NCI-H2029 (cell line): ENCODE results near the gene CHL1.

Experiments used
- DNase-seq: peaks from one replicate; lab custom pipeline; 2025; lab: John Stamatoyannopoulos, UW

CHL1 gene

GRCh38 chr3:196311-197148 lies at the start of gene CHL1:
Gene CHL1 (plus strand): TSS chr3:196763. CDS start chr3:319777, 123,014 bp downstream.
- DNase-seq = no peak

DNA sequence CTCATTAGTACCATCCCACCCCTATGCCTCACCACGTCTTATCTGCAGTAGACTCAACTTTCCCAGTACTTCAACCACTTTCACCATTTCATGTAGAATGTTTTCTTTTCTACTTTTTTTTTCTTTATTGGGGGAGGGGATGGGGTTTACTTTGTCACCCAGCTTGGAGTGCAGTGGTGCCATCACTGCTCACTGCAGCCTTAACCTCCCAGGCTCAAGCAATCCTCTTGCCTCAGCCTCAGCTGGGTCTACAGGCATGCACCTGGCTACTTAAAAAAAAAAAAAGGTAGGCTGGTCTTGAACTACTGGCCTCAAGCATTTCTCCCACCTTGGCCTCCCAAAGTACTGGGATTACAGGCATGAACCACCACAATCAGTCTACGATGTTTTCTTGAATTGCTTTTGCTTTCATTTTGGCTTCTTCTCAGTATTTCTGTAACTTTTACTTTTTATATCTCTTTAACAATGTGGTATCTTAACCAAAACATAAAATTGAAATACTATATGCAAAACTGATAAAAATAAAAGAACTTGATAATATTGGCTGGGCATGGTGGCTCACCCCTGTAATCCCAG lies 44.9 kb upstream of the CHL1 start:
- DNase-seq = no peak

DNA sequence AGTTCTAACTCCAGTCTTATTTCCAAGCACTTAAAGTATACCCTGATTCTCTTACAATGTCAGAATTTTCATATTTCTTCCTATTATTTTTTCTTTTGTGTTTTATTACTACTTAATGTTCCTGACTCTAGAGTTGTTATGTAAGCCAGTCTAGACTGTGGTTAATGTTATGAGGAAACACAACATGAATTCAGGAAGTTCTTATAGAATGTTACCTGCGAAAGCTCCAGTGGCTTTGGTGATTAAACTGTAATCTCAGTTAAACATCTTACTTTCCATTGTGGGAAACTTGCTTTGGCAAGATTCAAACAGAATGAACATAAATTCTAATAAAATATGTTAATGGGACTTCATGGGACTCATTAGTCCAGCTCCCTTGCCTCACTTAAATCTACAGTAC lies 36.6 kb upstream of the CHL1 start:
- no peak for DNase-seq

GRCh38 chr3:166071-166470 lies 30.5 kb upstream of the CHL1 start:
- DNase-seq = no peak

DNA sequence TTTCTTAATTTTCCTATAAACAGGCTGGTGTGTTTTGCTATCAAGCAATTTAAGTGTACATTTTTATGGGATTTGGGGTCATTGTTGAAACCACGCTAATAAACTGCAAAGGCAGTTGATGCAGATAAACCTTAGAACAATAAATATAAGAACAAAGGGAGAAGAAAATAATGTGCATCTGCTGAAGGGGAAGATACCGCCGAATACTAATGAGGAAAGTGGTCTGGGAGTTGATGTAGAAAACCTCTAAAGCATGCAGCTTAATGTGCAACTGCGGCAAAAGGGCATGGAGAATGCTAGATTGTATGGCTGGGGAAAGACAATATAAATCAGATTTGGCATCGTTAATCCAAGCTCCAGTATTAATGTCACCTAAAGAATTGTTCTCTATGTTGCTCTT lies 29.8 kb upstream of the CHL1 start:
- DNase-seq = no peak

GRCh38 chr3:173886-174285 lies 22.7 kb upstream of the CHL1 start:
- DNase-seq = no peak

DNA sequence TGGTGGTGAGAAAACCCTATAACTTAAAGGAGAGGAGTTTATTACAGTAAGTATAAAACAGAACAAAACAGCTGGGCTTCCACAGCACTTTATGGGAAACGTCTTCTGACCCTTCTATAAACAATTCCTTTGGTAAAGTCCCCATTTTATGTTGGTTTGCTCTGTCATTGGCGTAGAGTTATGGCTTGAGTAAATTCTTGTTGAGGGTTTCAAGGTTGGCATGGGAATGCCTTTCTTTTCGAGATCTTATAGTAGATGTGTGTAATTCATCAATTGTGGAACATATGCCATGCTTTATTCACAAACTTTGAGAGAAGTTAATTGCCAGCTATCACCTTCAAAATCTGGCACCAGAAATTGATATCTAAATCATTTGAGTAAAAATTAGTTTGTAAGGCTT lies 11.6 kb upstream of the CHL1 start:
- DNase-seq = no peak

- DNase-seq = no peak
Observed at GRCh38 chr3:192215-192929, 4.2 kb upstream of the CHL1 start.

DNA sequence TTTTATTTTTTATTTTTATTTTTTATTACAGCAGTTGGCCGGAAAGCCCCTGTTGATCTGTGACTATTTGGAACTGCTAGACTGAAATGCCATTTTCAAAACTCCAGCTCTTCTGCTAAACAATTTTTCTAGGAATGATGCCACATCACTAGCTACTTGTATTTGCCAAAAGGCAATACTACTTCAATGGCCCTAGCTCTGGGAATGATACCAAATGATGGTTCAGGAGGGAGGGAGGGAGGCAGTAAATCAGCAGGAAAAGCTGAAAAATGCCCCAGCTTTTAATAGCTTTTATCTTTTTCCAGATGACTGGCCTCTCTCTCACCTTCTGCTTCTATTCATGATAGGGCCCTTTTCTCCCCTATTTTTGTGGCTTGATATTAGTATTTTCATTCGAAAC lies 2.6 kb upstream of the CHL1 start:
- DNase-seq = no peak

- no peak for DNase-seq
Observed at GRCh38 chr3:194421-194820, 2.1 kb upstream of the CHL1 start.

DNA sequence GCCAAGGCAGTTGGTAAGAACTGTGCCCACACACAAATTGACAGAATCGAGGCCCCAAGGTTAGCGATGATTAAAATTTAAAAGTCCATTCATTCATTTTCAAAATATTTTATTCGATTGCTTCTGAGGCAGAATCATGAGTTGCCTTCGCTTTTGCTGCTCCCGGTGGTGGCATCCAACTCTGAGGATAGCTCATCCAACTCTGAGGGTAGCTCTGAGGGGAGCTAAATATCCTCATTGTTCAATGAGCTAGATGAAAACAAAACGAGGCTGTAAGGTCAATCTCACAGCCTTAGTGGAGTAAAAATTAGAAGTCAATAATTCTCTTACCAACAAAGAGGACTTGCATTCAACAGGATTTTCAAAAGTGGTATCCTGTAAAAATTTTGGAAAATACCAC lies 897 bp upstream of the CHL1 start:
- no peak for DNase-seq

DNA sequence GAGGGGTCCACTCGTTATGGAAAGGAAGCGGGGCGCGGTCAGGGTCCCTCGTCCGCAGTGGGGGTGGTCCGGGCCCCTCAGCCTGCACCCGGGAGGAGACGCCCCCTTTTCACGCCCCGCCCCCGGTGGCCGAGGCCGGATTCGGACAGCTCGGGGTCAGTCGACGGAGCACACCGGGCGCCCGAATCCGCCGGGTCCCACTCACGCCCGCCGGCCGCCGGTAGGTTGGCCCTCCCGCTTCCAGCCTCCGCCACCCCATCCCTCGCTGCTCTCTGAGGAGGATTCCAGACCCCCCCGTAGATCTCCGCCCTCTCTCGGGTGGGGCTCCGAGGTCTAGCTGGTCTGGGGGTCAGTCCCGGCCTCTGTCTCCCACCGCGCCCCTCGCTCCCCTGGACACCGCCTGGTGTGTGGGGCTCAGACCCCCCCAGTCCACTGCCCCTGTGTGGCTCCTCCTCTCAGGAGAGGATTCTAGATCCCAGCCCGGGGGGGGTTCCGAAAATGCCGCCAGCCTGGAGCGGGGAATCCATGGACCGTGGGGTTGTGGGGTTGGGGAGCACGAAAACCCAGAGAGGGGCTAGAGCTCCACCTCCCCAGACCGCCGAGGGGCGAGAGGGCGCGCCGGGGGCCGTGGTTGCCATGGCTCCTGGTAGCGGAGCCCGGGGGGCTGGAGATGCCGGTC lies 725 bp downstream of the CHL1 start:
- no peak for DNase-seq

GRCh38 chr3:197828-198491 lies 1.4 kb downstream of the CHL1 start:
- no peak for DNase-seq

- no peak for DNase-seq
Observed at GRCh38 chr3:199835-200234, 3.3 kb downstream of the CHL1 start.

DNA sequence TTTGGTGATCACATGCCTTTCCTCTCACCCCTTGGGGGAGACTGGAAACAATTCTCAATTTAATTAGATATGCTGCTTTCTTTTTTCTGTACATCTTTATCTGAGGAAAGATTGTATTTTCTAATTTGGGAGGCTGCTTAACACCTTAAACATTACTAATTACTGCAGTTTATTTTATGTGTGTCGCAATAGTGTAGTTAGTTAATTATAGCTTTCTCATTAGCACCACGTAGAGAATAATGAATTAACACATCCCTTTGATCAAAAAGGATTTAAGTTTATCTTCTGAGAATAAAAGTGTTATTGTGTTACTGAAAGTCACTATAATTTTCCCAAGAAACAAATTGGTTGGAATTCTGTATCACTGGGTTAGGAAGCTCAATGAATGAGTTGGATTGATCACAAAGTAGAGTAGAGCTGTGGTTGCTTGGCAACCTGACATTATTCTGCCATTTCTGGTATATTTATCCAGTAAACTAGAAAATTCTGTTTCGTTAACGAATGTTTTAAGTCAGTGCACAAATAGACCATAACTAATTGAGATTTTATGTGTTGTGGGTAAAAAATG lies 4.3 kb downstream of the CHL1 start:
- no peak for DNase-seq

DNA sequence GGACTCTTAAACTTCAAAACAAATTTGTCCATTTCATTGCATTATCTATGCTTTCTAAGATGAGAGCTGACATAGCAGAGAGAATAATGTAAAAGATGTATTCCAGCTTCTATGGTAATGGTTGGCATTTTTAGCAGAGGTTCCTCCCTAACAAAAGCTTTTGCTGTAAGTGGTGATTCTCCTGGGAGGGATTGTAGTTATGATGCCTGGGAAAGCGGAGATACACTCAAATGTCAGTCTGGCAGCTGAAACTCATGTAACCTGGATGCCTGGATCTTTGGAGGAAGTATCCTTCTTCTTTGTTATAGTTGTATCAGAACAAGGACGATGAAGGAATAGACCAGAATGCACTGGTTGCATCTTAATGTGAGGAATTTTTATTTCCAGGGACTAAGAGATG lies 7.5 kb downstream of the CHL1 start:
- DNase-seq = no peak

DNA sequence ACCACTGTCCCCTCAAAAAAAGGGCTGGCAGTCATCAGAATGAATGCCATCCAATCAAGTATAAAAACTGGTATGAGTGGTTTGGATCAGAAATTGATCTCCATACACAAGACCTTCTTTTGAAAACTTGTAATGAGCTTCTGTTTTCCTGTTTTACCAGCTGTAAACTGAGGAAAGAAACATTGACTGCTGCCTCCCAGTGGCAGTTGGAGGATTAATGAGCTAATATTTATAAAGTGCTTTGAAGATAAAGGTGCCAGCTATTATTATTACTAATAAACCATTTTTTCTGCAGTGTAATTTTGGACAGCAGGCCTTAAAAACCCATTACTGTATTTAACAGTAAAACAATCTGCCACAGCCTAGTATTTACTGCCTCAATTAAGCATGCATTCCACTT lies 11.4 kb downstream of the CHL1 start:
- no peak for DNase-seq

DNA sequence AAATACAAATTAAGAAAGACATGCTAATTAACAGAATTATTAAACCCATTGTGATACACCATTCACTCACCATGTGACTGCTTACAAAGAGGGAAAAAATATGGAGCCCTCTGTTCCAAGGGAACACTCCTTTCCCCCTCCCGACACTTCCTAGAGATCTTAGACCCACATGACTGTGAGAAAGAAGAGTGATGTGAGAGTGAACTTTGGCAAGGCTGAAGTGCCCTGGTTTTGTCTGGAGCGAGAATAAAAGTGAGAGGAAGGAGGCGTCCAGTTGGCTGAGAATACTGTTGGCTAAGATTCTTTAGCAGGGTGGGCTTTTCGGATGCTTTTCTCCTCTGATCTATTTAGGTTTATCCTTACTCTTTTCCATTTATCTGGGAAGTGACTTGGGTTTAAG lies 14.1 kb downstream of the CHL1 start:
- DNase-seq = no peak

- DNase-seq = no peak
Observed at GRCh38 chr3:212432-212831, 15.9 kb downstream of the CHL1 start.

- DNase-seq = no peak
Observed at GRCh38 chr3:217099-217813, 20.7 kb downstream of the CHL1 start.

DNA sequence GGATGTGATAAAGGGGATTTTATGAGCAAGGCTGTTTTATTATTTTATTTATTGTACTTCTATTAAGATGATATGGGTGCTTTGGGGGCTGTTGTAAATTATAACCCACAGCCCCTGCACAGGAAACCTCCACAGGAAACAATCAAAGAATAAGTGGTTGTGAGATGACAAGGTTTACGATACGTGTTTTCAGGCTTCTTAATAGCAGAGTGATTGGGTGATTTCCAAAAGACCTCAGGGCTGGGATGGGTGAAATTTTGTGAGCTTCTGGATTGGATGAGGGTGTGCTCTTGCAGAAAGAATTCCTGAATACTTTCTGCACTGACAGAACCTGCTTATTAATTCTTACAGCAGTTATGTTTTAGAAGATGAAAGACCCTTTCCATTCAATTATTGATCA lies 21.4 kb downstream of the CHL1 start:
- no peak for DNase-seq
